HUES6 (cell line): ENCODE results near the gene FSIP2.

Source experiments
- H3K27ac ChIP-seq: 2 replicates; pipeline ENCODE4 v1.7.0; 2013; ENCODE audit warnings: low read depth, mild to moderate bottlenecking, low read length, inconsistent platforms
- H3K27me3 ChIP-seq: 2 replicates; pipeline ENCODE4 v1.6.1; 2013; ENCODE audit warnings: low read length; ENCODE audit not compliant: control insufficient read depth, insufficient read depth
- H3K36me3 ChIP-seq: 2 replicates; pipeline ENCODE4 v1.6.1; 2013; ENCODE audit warnings: low read length; ENCODE audit not compliant: control insufficient read depth, insufficient read depth
- H3K4me1 ChIP-seq: 2 replicates; pipeline ENCODE4 v1.6.1; 2013; ENCODE audit warnings: low read length; ENCODE audit not compliant: control insufficient read depth, insufficient read depth
- H3K4me3 ChIP-seq: 2 replicates; pipeline ENCODE4 v1.5.1; 2013; ENCODE audit warnings: low read depth, low read length
- H3K9ac ChIP-seq: one replicate; pipeline ENCODE4 v1.6.1; 2013; ENCODE audit warnings: mild to moderate bottlenecking, low read length
- H3K9me3 ChIP-seq: 2 replicates; pipeline ENCODE4 v1.6.1; 2013; ENCODE audit warnings: low read depth, low read length; ENCODE audit not compliant: control insufficient read depth, insufficient read depth

Gene FSIP2

DNA sequence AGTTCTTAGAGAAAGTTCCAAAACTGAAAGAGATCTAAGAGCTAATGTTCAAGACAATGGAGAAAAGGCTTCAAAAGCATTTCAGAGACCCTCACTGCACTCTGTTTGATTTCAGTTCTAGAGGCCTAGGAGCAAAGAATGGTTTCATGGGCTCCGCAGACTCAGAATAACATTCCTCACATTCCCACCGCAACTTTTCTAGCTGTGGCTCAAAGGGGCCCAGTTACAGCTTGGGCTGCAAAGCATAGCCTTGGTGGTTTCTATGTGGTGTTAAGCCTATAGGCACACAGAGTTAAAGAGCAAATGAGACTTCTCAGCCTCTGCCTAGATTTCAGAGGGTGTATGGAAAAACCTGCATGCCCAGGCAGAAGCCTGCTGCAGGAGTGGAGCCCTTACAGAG lies 73.0 kb downstream of the FSIP2 start:
- no peak overlapping the region for H3K4me3 ChIP-seq
- H3K9me3 ChIP-seq = peaks cover 6% of the 10 kb centered on the region; the same call in 1 of the 2 replicates
- H3K4me1 ChIP-seq = no peaks in the 10 kb centered on the region
- no peaks in the 10 kb centered on the region; the same call in 1 of the 2 replicates for H3K36me3 ChIP-seq
- no peaks in the 10 kb centered on the region for H3K27me3 ChIP-seq
- no peak overlapping the region for H3K27ac ChIP-seq
- no peak overlapping the region for H3K9ac ChIP-seq

DNA sequence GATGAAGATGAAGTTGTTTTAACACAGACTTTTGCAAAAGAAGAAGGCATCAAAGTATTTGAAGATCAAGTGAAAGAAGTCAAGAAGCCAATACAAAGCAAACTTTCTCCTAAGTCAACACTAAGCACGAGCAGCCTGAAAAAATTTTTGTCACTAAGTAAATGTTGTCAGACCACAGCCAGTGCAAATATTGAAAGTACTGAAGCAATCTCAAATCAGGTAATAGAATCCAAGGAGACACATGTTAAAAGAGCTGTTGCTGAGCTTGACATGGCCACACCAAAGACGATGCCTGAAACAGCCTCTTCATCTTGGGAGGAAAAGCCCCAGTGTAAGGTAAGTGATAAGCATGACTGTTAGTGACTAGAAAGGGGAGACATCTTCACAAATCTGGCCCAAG lies 75.1 kb downstream of the FSIP2 start:
- Histone ChIP-seq H3K27ac (no peak overlapping the region), H3K9ac (no peak overlapping the region), H3K4me3 (no peak overlapping the region), H3K9me3 (peaks cover 6% of the 10 kb centered on the region; the same call in 1 of the 2 replicates), H3K36me3 (no peaks in the 10 kb centered on the region; the same call in 1 of the 2 replicates), H3K27me3 (no peaks in the 10 kb centered on the region), H3K4me1 (no peaks in the 10 kb centered on the region)

DNA sequence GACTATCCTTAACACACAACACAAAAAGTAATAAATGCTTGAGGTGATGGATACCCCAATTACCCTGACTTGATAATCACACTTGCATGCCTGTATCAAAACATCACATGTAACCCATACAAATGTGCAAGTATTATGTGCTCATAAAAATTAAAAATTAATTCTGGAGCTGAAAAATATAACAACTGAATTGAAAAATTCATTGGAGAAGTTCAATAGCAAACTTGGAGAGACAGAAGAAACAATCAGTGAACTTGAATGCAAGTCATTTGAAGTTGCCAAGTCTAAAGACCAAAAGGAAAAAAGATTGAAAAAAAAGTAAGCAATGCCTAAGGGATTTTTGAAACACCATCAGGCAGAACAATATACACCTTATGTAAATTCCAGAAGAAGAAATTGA lies 79.4 kb downstream of the FSIP2 start:
- H3K4me3 ChIP-seq = no peak overlapping the region
- H3K27me3 ChIP-seq = no peaks in the 10 kb centered on the region
- H3K36me3 ChIP-seq = no peaks in the 10 kb centered on the region
- H3K9ac ChIP-seq = no peak overlapping the region
- no peaks in the 10 kb centered on the region for H3K4me1 ChIP-seq
- peaks cover 3% of the 10 kb centered on the region; the same call in 1 of the 2 replicates for H3K9me3 ChIP-seq
- no peak overlapping the region for H3K27ac ChIP-seq

DNA sequence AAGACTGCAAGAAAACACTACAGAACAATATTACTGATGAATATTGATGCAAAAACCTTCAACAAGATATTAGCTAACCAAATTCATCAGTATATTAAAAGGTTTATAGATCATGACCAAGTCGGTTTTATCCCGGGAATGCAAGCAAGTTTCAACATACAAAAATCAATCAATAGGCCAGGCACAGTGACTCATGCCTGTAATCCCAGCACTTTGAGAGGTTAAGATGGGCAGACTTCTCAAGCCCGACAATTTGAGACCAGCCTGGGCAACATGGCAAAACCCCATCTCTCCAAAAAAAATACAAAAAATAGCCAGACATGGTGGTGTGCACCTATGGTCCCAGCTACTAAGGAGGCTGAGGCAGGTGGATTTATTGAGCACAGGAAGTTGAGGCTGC lies 82.9 kb downstream of the FSIP2 start:
- peaks cover 3% of the 10 kb centered on the region; the same call in 1 of the 2 replicates for H3K9me3 ChIP-seq
- H3K9ac ChIP-seq = no peak overlapping the region
- H3K27me3 ChIP-seq = no peaks in the 10 kb centered on the region
- H3K4me1 ChIP-seq = no peaks in the 10 kb centered on the region
- no peak overlapping the region for H3K4me3 ChIP-seq
- H3K27ac ChIP-seq = no peak overlapping the region
- no peaks in the 10 kb centered on the region for H3K36me3 ChIP-seq

DNA sequence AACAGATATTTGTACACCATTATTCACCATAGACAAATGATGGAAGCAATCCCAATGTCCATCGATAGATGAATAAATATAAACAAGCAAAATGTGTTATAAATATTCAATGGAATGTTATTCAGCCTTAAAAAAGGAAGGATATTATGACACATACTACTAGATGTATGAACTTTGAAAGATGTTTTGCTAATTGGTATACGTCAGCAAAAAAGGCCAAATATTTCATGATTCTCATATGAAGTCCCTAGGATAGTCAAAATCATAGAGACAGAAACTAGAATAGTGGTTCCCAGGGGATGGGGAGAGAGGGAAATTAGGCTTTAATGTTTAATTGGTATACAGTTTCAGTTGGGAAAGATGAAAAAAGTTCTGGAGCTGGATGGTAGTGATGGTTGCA lies 85.2 kb downstream of the FSIP2 start:
- Histone ChIP-seq H3K36me3 (no peaks in the 10 kb centered on the region), H3K27me3 (no peaks in the 10 kb centered on the region), H3K27ac (no peak overlapping the region), H3K9me3 (peaks cover 3% of the 10 kb centered on the region; the same call in 1 of the 2 replicates), H3K4me1 (no peaks in the 10 kb centered on the region), H3K9ac (no peak overlapping the region), H3K4me3 (no peak overlapping the region)

DNA sequence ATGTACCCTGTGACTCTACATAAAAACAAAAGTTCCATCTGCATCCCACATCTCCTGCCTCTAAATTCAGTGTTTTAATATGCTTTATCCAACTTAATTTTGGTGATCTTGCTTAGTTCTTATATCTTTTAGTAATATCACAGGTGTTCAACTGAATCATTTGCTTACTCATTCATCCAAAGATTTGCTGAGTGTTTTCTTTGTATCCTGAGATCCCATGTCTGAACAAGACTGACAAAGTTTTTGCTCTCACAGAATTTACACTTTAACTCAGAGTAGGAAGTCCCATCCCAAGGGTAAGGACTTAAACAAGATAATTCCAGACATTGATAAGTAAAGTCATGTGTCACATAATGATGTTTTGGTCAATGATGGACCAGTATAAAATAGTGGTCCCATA lies 87.0 kb downstream of the FSIP2 start:
- Histone ChIP-seq H3K27me3 (no peaks in the 10 kb centered on the region), H3K27ac (no peak overlapping the region), H3K9ac (no peak overlapping the region), H3K36me3 (no peaks in the 10 kb centered on the region), H3K4me1 (no peaks in the 10 kb centered on the region), H3K4me3 (no peak overlapping the region), H3K9me3 (no peaks in the 10 kb centered on the region)

DNA sequence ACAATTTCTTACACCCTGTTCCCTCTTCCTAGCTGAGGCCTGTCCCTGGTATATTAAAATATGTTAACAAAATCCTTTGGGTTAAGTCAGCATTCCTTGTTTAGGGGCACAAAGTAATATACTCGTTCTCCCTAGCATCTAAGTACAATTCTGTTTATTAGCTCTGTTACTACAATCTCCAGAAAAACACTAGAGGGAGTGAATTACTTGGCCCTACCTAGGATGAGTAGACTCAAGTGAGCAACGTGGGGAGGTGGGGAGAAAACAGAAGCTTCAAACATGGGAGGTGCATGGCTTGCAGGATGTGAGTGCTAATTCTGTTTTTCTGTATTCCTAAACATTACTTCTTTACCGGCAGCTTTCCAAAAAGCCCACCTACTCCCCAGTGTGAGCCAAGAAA lies 89.7 kb downstream of the FSIP2 start:
- Histone ChIP-seq H3K36me3 (no peaks in the 10 kb centered on the region), H3K4me3 (no peak overlapping the region), H3K27me3 (no peaks in the 10 kb centered on the region), H3K9me3 (no peaks in the 10 kb centered on the region), H3K27ac (no peak overlapping the region), H3K9ac (no peak overlapping the region), H3K4me1 (no peaks in the 10 kb centered on the region)

DNA sequence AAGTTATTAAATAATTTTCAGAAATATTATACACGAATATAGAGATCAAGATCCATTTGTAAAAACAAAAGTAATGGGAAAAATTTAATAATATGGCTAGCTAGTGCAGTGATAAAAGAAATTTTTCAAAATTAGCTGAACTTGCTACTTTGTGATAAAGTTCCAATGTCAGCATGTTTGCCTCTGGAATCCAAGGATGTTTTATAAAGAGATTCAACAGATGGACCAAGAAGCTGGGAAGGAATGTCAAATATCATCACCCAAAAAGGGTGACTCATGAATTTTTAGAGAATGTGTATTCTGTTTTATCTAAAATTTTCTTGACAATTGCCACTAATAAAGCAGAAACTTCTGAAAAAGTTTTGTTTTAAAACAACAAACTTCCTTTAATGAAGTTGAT lies 95.3 kb downstream of the FSIP2 start:
- no peaks in the 10 kb centered on the region for H3K36me3 ChIP-seq
- peaks cover 7% of the 10 kb centered on the region; the same call in 1 of the 2 replicates for H3K9me3 ChIP-seq
- no peaks in the 10 kb centered on the region for H3K4me1 ChIP-seq
- H3K27ac ChIP-seq = no peak overlapping the region
- no peaks in the 10 kb centered on the region for H3K27me3 ChIP-seq
- H3K4me3 ChIP-seq = no peak overlapping the region
- no peak overlapping the region for H3K9ac ChIP-seq

DNA sequence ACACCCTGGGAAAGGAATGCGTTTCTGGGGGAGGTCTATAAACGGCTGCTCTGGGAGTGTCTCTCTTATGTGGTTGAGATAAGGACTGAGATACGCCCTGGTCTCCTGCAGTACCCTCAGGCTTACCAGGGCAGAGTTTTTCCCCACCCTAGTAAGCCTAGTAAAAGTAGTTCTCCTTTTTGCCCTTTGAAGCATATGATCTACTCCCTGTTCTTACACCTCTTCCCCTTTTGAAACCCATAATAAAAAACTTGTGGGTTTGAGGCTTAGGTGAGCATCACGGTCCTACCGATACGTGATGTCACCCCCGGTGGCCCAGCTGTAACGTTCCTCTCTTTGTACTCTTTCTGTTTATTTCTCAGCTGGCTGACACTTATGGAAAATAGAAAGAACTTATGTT lies 97.4 kb downstream of the FSIP2 start:
- Histone ChIP-seq H3K4me3 (no peak overlapping the region), H3K9me3 (peaks cover 7% of the 10 kb centered on the region; the same call in 1 of the 2 replicates), H3K36me3 (no peaks in the 10 kb centered on the region), H3K27me3 (no peaks in the 10 kb centered on the region), H3K9ac (no peak overlapping the region), H3K4me1 (no peaks in the 10 kb centered on the region), H3K27ac (no peak overlapping the region)

DNA sequence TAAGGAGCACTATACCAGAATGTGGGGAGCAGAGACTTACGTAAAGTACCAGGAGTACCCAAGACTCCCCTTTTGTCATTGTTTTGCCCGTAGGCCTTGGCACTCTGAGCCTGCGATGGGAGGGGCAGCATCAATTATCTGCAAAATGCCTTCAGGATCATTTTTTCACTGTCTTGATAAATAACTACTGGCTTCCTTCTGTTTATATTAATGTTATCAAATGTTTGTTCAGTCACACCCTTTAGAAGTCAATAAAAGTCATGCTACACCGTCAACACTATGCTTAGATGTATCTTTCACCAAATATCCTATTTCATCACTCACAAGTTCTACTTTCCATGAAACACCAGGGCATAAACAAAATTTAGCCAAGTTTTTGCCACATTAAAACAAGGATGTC lies 116.3 kb downstream of the FSIP2 start:
- peaks cover 13% of the 10 kb centered on the region; the same call in 1 of the 2 replicates for H3K9me3 ChIP-seq

DNA sequence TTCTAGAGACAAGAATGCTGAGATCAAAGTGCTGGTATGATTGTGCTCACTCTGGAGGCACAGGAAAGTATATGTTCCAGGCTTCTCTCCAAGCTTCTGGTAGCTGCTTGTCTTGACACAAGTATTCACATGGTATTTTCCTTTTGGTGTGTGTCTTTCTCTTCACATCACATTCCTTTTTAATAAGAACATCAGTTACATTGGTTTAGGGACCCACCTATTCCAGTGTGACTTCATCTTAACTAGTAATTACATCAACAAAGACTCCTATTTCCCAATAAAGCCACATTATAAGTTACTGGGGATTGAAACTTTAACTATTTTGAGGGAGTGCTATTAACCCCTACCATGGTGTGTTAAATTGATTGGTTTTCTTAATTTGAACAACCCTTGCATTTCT lies 119.1 kb downstream of the FSIP2 start:
- H3K27ac ChIP-seq = no peak overlapping the region
- H3K27me3 ChIP-seq = no peaks in the 10 kb centered on the region
- peaks cover 3% of the 10 kb centered on the region; the same call in 1 of the 2 replicates for H3K4me1 ChIP-seq
- no peaks in the 10 kb centered on the region; the same call in 1 of the 2 replicates for H3K36me3 ChIP-seq
- peaks cover 3% of the 10 kb centered on the region; the same call in 1 of the 2 replicates for H3K9me3 ChIP-seq
- no peak overlapping the region for H3K9ac ChIP-seq
- no peak overlapping the region for H3K4me3 ChIP-seq

More for the DNA sequence above, 116.3 kb downstream of the FSIP2 start:
- Histone ChIP-seq H3K4me1 (no peaks in the 10 kb centered on the region), H3K9ac (no peak overlapping the region), H3K27me3 (no peaks in the 10 kb centered on the region), H3K27ac (no peak overlapping the region), H3K4me3 (no peak overlapping the region), H3K36me3 (peaks cover 3% of the 10 kb centered on the region; the same call in 1 of the 2 replicates)

DNA sequence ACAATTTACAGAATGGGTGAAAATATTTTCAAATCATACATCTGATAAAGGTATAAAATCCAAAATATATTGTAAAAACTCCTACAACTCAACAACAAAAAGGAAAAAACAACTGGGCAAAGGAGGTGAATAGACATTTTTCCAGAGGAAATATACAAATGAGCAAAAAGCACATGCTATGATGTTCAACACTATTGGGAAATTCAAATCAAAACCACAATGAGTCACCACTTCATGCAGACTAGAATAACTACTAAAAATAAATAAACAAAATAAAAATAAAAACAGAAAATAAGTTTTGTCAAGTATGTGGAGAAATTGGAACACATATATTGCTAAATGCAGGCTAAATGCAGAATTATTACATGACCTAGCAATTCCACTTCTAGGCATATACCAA lies 120.9 kb downstream of the FSIP2 start:
- Histone ChIP-seq H3K4me1 (peaks cover 12% of the 10 kb centered on the region; the same call in 1 of the 2 replicates), H3K4me3 (no peak overlapping the region), H3K27me3 (no peaks in the 10 kb centered on the region), H3K36me3 (no peaks in the 10 kb centered on the region; the same call in 1 of the 2 replicates), H3K9ac (no peak overlapping the region), H3K9me3 (no peaks in the 10 kb centered on the region), H3K27ac (no peak overlapping the region)
